ENCODE results near the gene ADAMTS13.
A peak's percentile ranks its signal among the peaks of the same experiment; 100 is the strongest.

ADAMTS13 gene

GRCh38 chr9:133393399-133393798 is 28.8 kb upstream of the ADAMTS13 start:
- no peak for DNase-seq

- DNase-seq, result no peak
Observed at GRCh38 chr9:133394687-133395271, 27.4 kb upstream of the ADAMTS13 start.

- DNase-seq, result no peak
Observed at GRCh38 chr9:133396952-133397351, 25.2 kb upstream of the ADAMTS13 start.

- DNase-seq, result no peak
Observed at GRCh38 chr9:133397370-133397769, 24.8 kb upstream of the ADAMTS13 start.

- no peak for DNase-seq
Observed at GRCh38 chr9:133397895-133398294, 24.3 kb upstream of the ADAMTS13 start.

GRCh38 chr9:133400292-133400691 is 21.9 kb upstream of the ADAMTS13 start:
- DNase-seq, result no peak

GRCh38 chr9:133401588-133401987 is 20.6 kb upstream of the ADAMTS13 start:
- no peak for DNase-seq

- no peak for DNase-seq
Observed at GRCh38 chr9:133402689-133403088, 19.5 kb upstream of the ADAMTS13 start.

GRCh38 chr9:133403766-133404453 is 18.3 kb upstream of the ADAMTS13 start:
- peak; percentile 60 for DNase-seq

GRCh38 chr9:133404454-133405002 is 17.6 kb upstream of the ADAMTS13 start:
- no peak for DNase-seq

GRCh38 chr9:133405508-133406438 is 16.4 kb upstream of the ADAMTS13 start:
- DNase-seq, result no peak

- peak; percentile 74 for DNase-seq
Observed at GRCh38 chr9:133406480-133407307, 15.5 kb upstream of the ADAMTS13 start.

- DNase-seq, result no peak
Observed at GRCh38 chr9:133408042-133408441, 14.1 kb upstream of the ADAMTS13 start.

- DNase-seq, result no peak
Observed at GRCh38 chr9:133415170-133415569, 7.0 kb upstream of the ADAMTS13 start.

- DNase-seq, result peak; percentile 76
Observed at GRCh38 chr9:133417541-133418461, 4.4 kb upstream of the ADAMTS13 start, which contains the start of gene REXO4. TSS of gene REXO4 (minus strand) at chr9:133418010. CDS start at chr9:133417844, 166 bp downstream.

- no peak for DNase-seq
Observed at GRCh38 chr9:133419005-133419404, 3.2 kb upstream of the ADAMTS13 start.

GRCh38 chr9:133420392-133420827 is 1.8 kb upstream of the ADAMTS13 start:
- no peak for DNase-seq

- no peak for DNase-seq
Observed at GRCh38 chr9:133423216-133423615, 1.0 kb downstream of the ADAMTS13 start.

- no peak for DNase-seq
Observed at GRCh38 chr9:133424187-133424586, 2.0 kb downstream of the ADAMTS13 start.

GRCh38 chr9:133425049-133425632 is 3.0 kb downstream of the ADAMTS13 start:
- DNase-seq, result no peak

- DNase-seq, result no peak
Observed at GRCh38 chr9:133426011-133426410, 3.8 kb downstream of the ADAMTS13 start.
